ENCODE results near the gene ARHGAP26. TPM values are rescaled to one million over a fixed set of nuclear protein-coding genes. Genes with fewer than 3 reads are reported as not detected.

Gene ARHGAP26
- total RNA-seq, 1 experiment from 2014 or later: 65.5 TPM

DNA sequence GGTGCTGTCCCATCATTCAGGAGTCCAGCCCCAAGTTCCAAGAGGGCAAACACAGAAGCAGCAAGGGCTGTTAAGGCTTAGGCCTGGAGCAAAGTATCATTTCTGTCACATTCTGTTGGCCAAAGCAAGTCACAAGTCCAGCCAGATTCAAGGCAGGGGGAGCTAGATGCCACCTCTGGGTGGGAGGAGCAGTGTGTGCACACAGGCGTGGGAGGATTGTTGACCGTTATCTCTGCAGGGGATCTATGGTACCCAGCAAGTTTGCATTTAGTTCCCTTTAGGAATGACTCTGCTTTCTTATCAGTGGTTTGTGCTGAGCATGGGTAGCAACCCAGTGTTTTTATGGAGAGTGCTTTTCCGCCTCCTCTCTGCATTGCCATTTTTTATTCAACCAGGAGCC lies 354.4 kb downstream of the ARHGAP26 start:
- CTCF ChIA-PET: no interaction called here
- Histone ChIP-seq H3K36me3 (ENCODE audit: control insufficient read depth, insufficient read depth, low read length) (no peaks in the 10 kb centered on the region), H3K9me3 (ENCODE audit: control insufficient read depth, insufficient read depth, low read depth, low read length) (no peaks in the 10 kb centered on the region), H3K27me3 (ENCODE audit: control insufficient read depth, insufficient read depth, low read length) (no peaks in the 10 kb centered on the region), H3K27ac (ENCODE audit: low read length) (no peak overlapping the region), H3K4me3 (ENCODE audit: low read depth in 2 of 2, low read length in 2 of 2) (no peak overlapping the region), H3K4me1 (ENCODE audit: control insufficient read depth, insufficient read depth, low read length) (no peaks in the 10 kb centered on the region)
- in situ Hi-C loops (cut with HindIII; ENCODE audit: low pct_unique_long_range_greater_than_20kb, low sequenced_read_pairs) (no loop called here), intact Hi-C loops (cut with micrococcal nuclease; ENCODE audit: unreplicated experiment) (no loop called here)
- POLR2A ChIA-PET: no interaction called here
- DNase-seq (ENCODE audit: low read depth, low spot score) (no peak), ATAC-seq (peak; percentile 37)
- BruUV-seq (replicated peaks): no TSS peak
- TF ChIP-seq SIN3A (IDR thresholded peaks at IDR 0.05; ENCODE audit: borderline replicate concordance, insufficient read depth, low read depth, low read length): no peak
- TF ChIP-seq, protein P1, sequence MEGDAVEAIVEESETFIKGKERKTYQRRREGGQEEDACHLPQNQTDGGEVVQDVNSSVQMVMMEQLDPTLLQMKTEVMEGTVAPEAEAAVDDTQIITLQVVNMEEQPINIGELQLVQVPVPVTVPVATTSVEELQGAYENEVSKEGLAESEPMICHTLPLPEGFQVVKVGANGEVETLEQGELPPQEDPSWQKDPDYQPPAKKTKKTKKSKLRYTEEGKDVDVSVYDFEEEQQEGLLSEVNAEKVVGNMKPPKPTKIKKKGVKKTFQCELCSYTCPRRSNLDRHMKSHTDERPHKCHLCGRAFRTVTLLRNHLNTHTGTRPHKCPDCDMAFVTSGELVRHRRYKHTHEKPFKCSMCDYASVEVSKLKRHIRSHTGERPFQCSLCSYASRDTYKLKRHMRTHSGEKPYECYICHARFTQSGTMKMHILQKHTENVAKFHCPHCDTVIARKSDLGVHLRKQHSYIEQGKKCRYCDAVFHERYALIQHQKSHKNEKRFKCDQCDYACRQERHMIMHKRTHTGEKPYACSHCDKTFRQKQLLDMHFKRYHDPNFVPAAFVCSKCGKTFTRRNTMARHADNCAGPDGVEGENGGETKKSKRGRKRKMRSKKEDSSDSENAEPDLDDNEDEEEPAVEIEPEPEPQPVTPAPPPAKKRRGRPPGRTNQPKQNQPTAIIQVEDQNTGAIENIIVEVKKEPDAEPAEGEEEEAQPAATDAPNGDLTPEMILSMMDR (IDR thresholded peaks at IDR 0.05): no peak
- TF ChIP-seq TCF7L2 (IDR thresholded peaks at IDR 0.05; ENCODE audit: low read depth, low read length): no peak
- TF ChIP-seq, protein P2, sequence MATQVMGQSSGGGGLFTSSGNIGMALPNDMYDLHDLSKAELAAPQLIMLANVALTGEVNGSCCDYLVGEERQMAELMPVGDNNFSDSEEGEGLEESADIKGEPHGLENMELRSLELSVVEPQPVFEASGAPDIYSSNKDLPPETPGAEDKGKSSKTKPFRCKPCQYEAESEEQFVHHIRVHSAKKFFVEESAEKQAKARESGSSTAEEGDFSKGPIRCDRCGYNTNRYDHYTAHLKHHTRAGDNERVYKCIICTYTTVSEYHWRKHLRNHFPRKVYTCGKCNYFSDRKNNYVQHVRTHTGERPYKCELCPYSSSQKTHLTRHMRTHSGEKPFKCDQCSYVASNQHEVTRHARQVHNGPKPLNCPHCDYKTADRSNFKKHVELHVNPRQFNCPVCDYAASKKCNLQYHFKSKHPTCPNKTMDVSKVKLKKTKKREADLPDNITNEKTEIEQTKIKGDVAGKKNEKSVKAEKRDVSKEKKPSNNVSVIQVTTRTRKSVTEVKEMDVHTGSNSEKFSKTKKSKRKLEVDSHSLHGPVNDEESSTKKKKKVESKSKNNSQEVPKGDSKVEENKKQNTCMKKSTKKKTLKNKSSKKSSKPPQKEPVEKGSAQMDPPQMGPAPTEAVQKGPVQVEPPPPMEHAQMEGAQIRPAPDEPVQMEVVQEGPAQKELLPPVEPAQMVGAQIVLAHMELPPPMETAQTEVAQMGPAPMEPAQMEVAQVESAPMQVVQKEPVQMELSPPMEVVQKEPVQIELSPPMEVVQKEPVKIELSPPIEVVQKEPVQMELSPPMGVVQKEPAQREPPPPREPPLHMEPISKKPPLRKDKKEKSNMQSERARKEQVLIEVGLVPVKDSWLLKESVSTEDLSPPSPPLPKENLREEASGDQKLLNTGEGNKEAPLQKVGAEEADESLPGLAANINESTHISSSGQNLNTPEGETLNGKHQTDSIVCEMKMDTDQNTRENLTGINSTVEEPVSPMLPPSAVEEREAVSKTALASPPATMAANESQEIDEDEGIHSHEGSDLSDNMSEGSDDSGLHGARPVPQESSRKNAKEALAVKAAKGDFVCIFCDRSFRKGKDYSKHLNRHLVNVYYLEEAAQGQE (IDR thresholded peaks at IDR 0.05; ENCODE audit: insufficient read depth in 1 of 2, low read depth in 2 of 2, low read length in 1 of 2): no peak
- no peak for TF ChIP-seq POLR2AphosphoS5 (IDR thresholded peaks at IDR 0.05; ENCODE audit: low read depth, low read length)

DNA sequence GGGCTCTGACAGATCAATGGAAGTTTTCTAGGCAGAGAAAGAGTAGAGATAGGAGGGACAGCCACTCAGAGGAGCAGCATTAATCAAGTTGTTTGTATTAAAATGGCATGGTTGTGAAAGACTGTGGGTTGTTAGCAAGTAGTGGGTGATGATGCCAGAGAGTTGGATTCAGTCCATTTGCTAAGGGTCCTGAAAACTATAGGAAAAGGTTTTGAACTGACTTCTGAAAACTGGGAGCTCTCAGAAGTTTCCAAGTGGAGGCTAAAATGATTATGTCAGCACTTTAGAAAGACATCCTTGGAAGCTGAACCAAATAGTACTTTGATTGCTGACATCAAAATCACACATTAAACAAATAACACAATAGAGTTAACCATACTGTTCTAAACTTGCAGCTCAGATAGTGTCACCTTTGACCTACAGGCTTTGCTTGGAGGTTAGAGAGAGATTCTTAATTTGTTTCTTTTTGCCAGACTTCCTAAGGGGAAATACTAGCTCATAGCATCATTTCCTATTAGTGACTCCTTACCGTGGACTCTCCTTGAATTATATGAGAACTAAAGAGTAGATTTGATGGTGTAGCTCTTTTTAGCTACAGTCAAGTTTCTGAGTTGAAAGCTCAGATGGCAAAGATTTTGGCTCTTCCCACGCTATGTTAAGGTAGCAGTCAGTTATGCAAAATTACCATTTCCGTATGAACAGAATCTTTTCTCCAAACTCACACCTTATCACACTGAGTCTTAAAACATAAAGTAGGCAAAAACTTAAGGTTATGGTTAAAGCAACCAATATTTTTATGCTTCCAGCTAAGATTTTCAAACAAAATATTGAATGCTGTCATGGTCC lies 356.2 kb downstream of the ARHGAP26 start:
- no peak for ATAC-seq
- no TSS peak for BruUV-seq (replicated peaks)
- Histone ChIP-seq H3K27ac (ENCODE audit: low read length) (no peak overlapping the region), H3K4me1 (ENCODE audit: control insufficient read depth, insufficient read depth, low read length) (no peaks in the 10 kb centered on the region), H3K4me3 (ENCODE audit: low read depth in 2 of 2, low read length in 2 of 2) (no peak overlapping the region), H3K36me3 (ENCODE audit: control insufficient read depth, insufficient read depth, low read length) (no peaks in the 10 kb centered on the region), H3K27me3 (ENCODE audit: control insufficient read depth, insufficient read depth, low read length) (no peaks in the 10 kb centered on the region), H3K9me3 (ENCODE audit: control insufficient read depth, insufficient read depth, low read depth, low read length) (no peaks in the 10 kb centered on the region)
- ChIA-PET CTCF (no interaction called here), POLR2A (no interaction called here)
- no peak for DNase-seq (ENCODE audit: low read depth, low spot score)
- in situ Hi-C loops (cut with HindIII; ENCODE audit: low pct_unique_long_range_greater_than_20kb, low sequenced_read_pairs): no loop called here
- intact Hi-C loops (cut with micrococcal nuclease; ENCODE audit: unreplicated experiment): no loop called here
- TF ChIP-seq, protein P2 (IDR thresholded peaks at IDR 0.05; ENCODE audit: insufficient read depth in 1 of 2, low read depth in 2 of 2, low read length in 1 of 2): no peak
- TF ChIP-seq POLR2AphosphoS5 (IDR thresholded peaks at IDR 0.05; ENCODE audit: low read depth, low read length): no peak
- TF ChIP-seq SIN3A (IDR thresholded peaks at IDR 0.05; ENCODE audit: borderline replicate concordance, insufficient read depth, low read depth, low read length): no peak
- no peak for TF ChIP-seq TCF7L2 (IDR thresholded peaks at IDR 0.05; ENCODE audit: low read depth, low read length)
- TF ChIP-seq, protein P1 (IDR thresholded peaks at IDR 0.05): no peak
